ENCODE results near the gene GON7.
"Not testable (repeated sequence)": the region's sequence is repeated elsewhere in the genome, so short reads cannot be mapped to it uniquely, and the experiment has no call there.

Gene GON7

DNA sequence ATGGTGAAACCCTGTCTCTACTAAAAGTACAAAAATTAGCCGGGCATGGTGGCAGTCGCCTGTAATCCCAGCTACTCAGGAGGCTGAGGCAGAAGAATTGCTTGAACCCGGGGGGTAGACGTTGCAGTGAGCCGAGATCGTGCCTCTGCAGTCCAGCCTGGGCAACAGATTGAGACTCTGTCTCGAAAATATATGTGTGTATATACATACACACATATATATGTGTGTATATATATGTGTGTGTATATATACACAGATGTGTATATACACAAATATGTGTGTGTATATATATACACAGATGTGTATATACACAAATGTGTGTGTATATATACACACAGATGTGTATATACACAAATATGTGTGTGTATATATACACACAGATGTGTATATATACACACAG, 48.5 kb downstream of the GON7 start:
- DNase-seq (ENCODE audit: low read depth in 2 of 2): not testable (repeated sequence)

GRCh38 chr14:93156693-93157369, 50.0 kb downstream of the GON7 start:
- no peak for DNase-seq (ENCODE audit: low read depth in 2 of 2)

DNA sequence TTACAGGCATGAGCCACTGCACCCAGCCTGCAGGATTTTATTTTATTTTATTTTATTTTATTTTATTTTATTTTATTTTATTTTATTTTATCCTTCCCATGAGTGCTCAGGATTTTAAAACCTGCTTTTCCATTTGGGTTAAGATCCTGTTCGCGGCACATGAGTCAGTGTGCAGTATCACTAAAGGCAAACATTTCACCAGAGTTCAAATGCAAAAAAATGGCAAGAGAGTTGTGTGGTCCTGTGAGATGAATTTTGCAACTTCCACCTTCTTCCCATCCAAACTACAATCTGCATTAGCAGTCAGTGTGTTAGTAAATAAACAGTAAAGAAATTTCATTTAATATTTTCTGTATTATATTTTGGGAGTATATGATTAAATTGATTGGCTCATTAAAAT, 51.2 kb downstream of the GON7 start:
- no peak for DNase-seq (ENCODE audit: low read depth in 2 of 2)

DNA sequence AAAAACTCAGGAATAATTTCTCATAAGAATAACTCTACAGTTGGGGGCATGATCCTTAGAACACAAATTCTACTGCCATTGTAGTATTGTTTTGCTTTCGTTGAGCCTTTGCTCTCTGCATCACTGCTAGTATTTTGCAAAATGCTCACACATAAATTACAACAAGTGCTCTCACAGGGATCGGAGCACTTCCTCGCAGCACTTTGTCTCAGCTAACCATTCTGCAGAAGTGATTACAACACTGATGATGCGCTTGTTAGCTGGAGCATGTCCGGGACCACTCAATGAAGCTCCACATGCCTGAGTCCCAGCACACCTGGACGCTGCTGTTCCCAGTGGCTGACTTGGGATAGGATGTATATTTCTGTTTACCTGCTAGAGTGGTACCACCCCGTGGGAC, 53.7 kb downstream of the GON7 start:
- DNase-seq (ENCODE audit: low read depth in 2 of 2): no peak
